ENCODE results near the gene RUNX3.

GRCh38 chr1:24858277-24858676, 71.8 kb downstream of the RUNX3 start:
- TF ChIP-seq EZH2 (IDR thresholded peaks at IDR 0.05; ENCODE audit: borderline replicate concordance, low read length) (no peak), CTCF (conservative IDR thresholded peaks at IDR 0.05 in 1 of 2, IDR thresholded peaks at IDR 0.05 in 1 of 2; ENCODE audit: extremely low read depth in 1 of 2, insufficient read depth in 1 of 2, low read depth in 1 of 2, low read length in 2 of 2) (no peak)

All from mammary epithelial cell (primary cell).